ENCODE data around the gene ZNF253.
"Not testable (repeated sequence)": the region's sequence is repeated elsewhere in the genome, so short reads cannot be mapped to it uniquely, and the experiment has no call there.

The ZNF253 gene
- total RNA-seq: 14.9 to 37.3 reads per million in 2 experiments

- peak; percentile 93 for DNase-seq (ENCODE audit: low read depth)
Measured at GRCh38 chr19:19865750-19866610, at the start of gene ZNF253. Gene ZNF253, plus strand, starts transcription at chr19:19865882. Its CDS starts 115 bp downstream, at chr19:19865997.

GRCh38 chr19:19816679-19817078 lies 49.0 kb upstream of the ZNF253 start:
- no peak for DNase-seq (ENCODE audit: low read depth)

- DNase-seq (ENCODE audit: low read depth): peak; percentile 66
Measured at GRCh38 chr19:19817357-19817756, 48.3 kb upstream of the ZNF253 start.

- DNase-seq (ENCODE audit: low read depth): no peak
Measured at GRCh38 chr19:19820774-19821320, 44.8 kb upstream of the ZNF253 start.

- peak; percentile 97 for DNase-seq (ENCODE audit: low read depth)
Measured at GRCh38 chr19:19821366-19821951, 44.2 kb upstream of the ZNF253 start, which contains the start of gene ZNF506. Gene ZNF506, minus strand, starts transcription at chr19:19821750. Its CDS starts 147 bp downstream, at chr19:19821603.

GRCh38 chr19:19821976-19822375 lies 43.7 kb upstream of the ZNF253 start:
- DNase-seq (ENCODE audit: low read depth): not testable (repeated sequence)

GRCh38 chr19:19823916-19824315 lies 41.8 kb upstream of the ZNF253 start:
- no peak for DNase-seq (ENCODE audit: low read depth)

GRCh38 chr19:19826875-19827274 lies 38.8 kb upstream of the ZNF253 start:
- DNase-seq (ENCODE audit: low read depth): no peak

- DNase-seq (ENCODE audit: low read depth): no peak
Measured at GRCh38 chr19:19835560-19836038, 30.1 kb upstream of the ZNF253 start.

- DNase-seq (ENCODE audit: low read depth): no peak
Measured at GRCh38 chr19:19847781-19848180, 17.9 kb upstream of the ZNF253 start.

- DNase-seq (ENCODE audit: low read depth): no peak
Measured at GRCh38 chr19:19849056-19849455, 16.6 kb upstream of the ZNF253 start.

GRCh38 chr19:19851740-19852139 lies 13.9 kb upstream of the ZNF253 start:
- not testable (repeated sequence) for DNase-seq (ENCODE audit: low read depth)

GRCh38 chr19:19858751-19859150 lies 6.9 kb upstream of the ZNF253 start:
- DNase-seq (ENCODE audit: low read depth): no peak

- peak; percentile 62 for DNase-seq (ENCODE audit: low read depth)
Measured at GRCh38 chr19:19860756-19861390, 4.8 kb upstream of the ZNF253 start.

GRCh38 chr19:19866611-19867248 lies 1.0 kb downstream of the ZNF253 start:
- peak; percentile 27 for DNase-seq (ENCODE audit: low read depth)

GRCh38 chr19:19870086-19870485 lies 4.4 kb downstream of the ZNF253 start:
- DNase-seq (ENCODE audit: low read depth): not testable (repeated sequence)

- no peak for DNase-seq (ENCODE audit: low read depth)
Measured at GRCh38 chr19:19871932-19872331, 6.2 kb downstream of the ZNF253 start.

- no peak for DNase-seq (ENCODE audit: low read depth)
Measured at GRCh38 chr19:19873381-19873780, 7.7 kb downstream of the ZNF253 start.

GRCh38 chr19:19877724-19878123 lies 12.0 kb downstream of the ZNF253 start:
- DNase-seq (ENCODE audit: low read depth): no peak

- no peak for DNase-seq (ENCODE audit: low read depth)
Measured at GRCh38 chr19:19884583-19884982, 18.9 kb downstream of the ZNF253 start.

- not testable (repeated sequence) for DNase-seq (ENCODE audit: low read depth)
Measured at GRCh38 chr19:19892055-19892941, 26.6 kb downstream of the ZNF253 start.
